Measurements from ENCODE around the gene AGPAT3. TPM values are rescaled to one million over a fixed set of nuclear protein-coding genes. Genes with fewer than 3 reads are reported as not detected.

AGPAT3 gene
- total RNA-seq, 1 experiment from 2014 or later, result 43.3 TPM

DNA sequence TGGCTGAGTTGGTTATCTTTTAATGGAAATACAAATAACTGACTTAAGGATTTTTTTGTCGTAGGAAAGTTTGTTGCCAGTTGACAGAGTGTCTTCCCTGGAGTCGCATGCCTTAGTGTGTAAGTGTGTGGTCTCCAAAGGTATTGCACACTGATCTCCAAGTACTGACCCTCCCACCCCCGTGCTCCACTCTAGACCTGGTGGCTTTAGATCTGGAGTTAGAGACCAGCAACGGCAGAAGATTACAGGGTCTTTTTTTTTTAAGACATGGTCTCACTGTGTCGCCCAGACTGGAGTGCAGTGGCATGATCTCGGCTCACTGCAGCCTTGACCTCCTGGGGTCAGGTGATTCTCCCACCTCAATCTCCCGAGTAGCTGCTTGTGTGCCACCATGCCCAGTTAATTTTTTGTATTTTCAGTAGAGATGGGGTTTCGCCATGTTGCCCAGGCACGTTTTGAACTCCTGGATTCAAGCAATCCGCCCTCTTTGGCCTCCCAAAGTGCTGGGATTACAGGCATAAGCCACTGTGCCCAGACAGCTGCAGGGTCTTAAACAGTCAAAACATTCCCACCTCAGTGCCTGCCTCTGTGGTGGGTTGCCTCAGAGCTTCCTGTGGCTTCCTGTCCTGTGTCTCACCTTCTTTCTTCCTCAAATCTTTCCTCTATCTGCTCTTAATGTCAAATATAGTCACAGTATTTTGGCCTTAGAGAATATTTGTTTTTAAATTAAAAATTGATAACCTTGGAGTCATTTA is 154.0 kb downstream of the AGPAT3 start:
- DNase-seq (ENCODE audit: low read depth), result no peak

DNA sequence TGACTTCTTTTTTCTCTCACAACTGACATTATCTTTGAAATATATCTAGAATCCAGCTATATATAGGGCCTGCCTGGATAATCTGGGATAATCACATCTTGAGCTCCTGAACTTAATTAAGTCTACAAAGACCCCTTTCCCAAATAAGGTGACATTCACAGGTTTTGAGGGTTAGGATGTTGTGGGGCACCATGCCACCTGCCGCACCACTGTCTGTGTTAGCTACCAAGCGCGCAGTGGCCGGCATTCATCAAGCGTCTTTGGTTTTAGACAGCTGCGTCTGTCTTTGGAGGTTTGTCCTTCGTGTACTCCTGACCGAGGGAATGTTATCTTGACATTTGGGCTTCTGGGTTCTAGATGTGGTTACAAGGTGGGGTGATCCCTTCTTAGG is 154.5 kb downstream of the AGPAT3 start:
- no peak for DNase-seq (ENCODE audit: low read depth)

DNA sequence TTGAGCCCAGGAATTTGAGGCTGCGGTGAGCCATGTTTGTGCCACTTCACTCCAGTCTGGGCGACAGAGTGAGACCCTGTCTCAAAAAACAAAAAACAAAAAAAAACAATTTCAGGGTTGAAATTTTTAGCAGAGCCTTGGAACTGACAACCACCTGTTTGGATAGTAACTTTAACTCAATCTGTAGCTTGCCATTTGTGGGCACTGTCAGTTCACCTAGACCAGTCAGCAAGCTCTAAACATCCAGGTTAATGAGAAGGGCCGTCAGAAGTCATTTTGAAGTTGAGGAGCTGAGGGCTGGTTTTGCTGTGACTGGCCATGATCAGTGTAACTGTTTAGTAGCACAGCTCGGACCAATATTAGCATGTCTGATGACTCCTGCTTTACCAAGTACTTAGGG is 155.5 kb downstream of the AGPAT3 start:
- no peak for DNase-seq (ENCODE audit: low read depth)

- DNase-seq (ENCODE audit: low read depth), result no peak
These were observed 156.0 kb downstream of the AGPAT3 start for GRCh38 chr21:44021064-44021463.

- no peak for DNase-seq (ENCODE audit: low read depth)
These were observed 159.2 kb downstream of the AGPAT3 start for GRCh38 chr21:44024257-44024656.

- peak; percentile 41 for DNase-seq (ENCODE audit: low read depth)
These were observed 159.9 kb downstream of the AGPAT3 start for GRCh38 chr21:44024887-44025353.

- no peak for DNase-seq (ENCODE audit: low read depth)
These were observed 162.7 kb downstream of the AGPAT3 start for GRCh38 chr21:44027607-44028286.

- no peak for DNase-seq (ENCODE audit: low read depth)
These were observed 163.2 kb downstream of the AGPAT3 start for GRCh38 chr21:44028287-44028659.

DNA sequence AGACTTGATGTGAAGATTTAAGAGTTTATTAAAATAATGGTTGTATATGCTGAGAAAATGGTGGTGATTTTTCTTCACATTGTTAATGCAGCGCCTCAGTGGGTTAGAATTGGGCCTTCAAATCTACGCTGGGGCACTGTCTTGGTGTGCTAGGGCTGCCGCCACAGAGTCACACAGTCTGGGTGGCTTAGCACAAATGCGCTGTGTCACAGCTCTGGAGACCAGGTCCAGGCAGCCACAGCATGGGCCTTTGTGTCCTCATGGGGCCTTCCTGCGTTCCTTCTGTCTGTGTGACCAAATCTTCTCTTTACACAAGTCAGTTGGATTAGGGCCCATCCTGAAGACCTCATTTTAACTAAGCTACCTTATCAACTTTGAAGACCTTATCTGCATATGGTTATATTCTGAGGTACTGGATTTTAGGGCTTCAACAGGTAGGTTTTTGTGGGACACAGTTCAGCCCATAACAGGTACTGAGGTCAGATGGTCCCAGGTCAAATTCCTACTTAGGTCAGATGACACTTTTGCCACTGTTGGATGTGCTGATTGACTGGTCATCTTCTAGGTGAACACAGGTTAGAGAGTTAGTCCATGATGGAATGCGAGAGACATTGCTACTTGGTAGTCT is 164.6 kb downstream of the AGPAT3 start:
- no peak for DNase-seq (ENCODE audit: low read depth)

DNA sequence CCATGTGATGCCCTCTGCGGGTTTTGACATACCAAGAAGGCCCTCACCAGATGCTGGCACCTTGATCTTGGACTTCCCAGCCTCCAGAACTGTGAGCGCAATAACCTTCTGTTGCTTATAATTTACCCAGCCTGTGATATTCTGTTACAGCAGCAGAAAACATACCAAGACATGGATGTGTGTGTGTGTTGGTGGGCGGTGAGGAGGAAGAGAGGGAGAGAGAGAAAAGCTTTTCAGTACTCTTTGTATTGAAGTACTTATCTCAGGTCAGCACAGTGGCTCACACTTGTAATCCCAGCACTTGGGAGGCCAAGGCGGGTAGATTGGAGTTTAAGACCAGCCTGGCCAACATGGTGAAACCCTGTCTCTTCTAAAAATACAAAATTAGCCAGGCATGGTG is 170.2 kb downstream of the AGPAT3 start:
- no peak for DNase-seq (ENCODE audit: low read depth)

Other genes starting within 250 kb of the AGPAT3 start
- 2.7 and 3.5 TPM in 2 replicates for gene HSF2BP, start 205.7 kb upstream of the AGPAT3 start, total RNA-seq (2014; rRNA removed; shearing (Covaris generic))
- 45.9 and 46.7 TPM in 2 replicates for gene RRP1B, start 205.7 kb upstream of the AGPAT3 start, total RNA-seq (2014; rRNA removed; shearing (Covaris generic))
- 60.2 and 104 TPM in 2 replicates for gene PDXK, start 146.1 kb upstream of the AGPAT3 start, total RNA-seq (2014; rRNA removed; shearing (Covaris generic))
- 14.3 and 15.2 TPM in 2 replicates for gene CSTB, start 88.9 kb upstream of the AGPAT3 start, total RNA-seq (2014; rRNA removed; shearing (Covaris generic))
- gene RRP1, start 75.6 kb upstream of the AGPAT3 start, total RNA-seq (2014; rRNA removed; shearing (Covaris generic)), result 52.1 and 56.5 TPM in 2 replicates
- 24.2 and 26.0 TPM in 2 replicates for gene TRAPPC10, start 147.1 kb downstream of the AGPAT3 start, total RNA-seq (2014; rRNA removed; shearing (Covaris generic))
- 10.1 and 14.8 TPM in 2 replicates for gene PWP2, start 242.2 kb downstream of the AGPAT3 start, total RNA-seq (2014; rRNA removed; shearing (Covaris generic))

All from Daoy (cell line).